Stimulated activated CD8-positive, alpha-beta memory T cell treated with anti-CD3 and anti-CD28 coated beads, Interleukin-4, amount 100 ng/mL, for 4 hours (primary cell): ENCODE measurements around the gene FSTL4.

Experiments
- DNase-seq, 2 donors: peaks; one replicate each; pipeline ENCODE4 v3.0.0-alpha.2; 2020; ENCODE audit warnings: low read depth in 2 of 2, low spot score in 1 of 2

The FSTL4 gene

DNA sequence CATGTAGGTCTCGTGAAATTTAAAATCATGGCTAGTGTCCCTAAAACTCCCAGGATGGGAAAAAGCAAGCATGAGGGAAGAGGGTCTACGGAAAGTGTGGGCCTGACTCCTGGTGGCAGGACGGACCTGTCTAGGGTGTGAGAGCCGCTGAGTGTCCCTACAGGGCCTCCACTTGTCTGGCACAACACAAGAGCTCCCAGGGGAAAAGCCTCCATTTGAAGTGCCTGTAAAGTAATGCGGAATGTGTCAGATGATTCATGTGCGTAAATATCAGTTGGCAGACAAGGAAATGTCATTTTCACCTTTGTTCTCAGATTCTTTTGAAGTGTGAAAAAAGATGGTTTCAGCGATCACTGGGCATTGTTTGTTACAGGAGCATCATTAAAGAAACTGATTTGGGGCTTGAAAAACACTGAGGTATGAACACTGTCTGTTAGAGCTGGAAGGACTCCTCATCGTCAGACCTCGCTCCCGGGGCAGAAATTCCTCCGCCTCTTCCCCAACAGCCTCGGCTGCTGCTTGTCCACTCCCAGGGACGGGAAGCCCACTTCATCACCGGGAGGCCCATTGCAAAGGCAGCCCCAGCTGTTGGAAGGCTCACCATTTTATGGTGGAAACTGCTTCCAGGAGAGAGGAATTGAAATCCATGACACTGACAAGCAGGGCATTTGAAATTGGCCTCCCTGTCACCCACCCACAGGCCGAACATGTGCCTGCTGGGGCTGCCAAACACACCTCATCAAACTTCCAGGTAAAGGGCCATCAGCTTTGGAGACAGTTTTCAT is 240.8 kb downstream of the FSTL4 start:
- no peak for DNase-seq

DNA sequence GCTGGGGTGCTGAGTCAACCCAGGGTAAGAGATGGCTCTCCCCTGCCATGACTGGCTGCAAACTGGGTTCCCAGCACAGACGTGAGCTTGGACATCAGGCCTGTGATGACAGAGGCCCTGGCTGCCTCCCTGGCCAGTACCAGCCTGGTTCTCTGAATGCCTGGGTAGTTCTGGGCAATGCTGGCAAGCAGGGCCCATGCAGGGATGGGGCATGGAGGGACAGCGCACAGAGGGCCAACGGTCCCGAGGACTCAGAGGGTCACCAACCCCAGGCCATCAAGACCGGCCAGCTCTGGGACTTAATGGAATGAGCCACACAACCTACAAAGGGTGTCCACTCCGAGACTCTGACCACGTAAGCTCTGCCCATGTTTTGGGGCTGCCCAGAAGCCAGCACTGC is 241.4 kb downstream of the FSTL4 start:
- no peak for DNase-seq

DNA sequence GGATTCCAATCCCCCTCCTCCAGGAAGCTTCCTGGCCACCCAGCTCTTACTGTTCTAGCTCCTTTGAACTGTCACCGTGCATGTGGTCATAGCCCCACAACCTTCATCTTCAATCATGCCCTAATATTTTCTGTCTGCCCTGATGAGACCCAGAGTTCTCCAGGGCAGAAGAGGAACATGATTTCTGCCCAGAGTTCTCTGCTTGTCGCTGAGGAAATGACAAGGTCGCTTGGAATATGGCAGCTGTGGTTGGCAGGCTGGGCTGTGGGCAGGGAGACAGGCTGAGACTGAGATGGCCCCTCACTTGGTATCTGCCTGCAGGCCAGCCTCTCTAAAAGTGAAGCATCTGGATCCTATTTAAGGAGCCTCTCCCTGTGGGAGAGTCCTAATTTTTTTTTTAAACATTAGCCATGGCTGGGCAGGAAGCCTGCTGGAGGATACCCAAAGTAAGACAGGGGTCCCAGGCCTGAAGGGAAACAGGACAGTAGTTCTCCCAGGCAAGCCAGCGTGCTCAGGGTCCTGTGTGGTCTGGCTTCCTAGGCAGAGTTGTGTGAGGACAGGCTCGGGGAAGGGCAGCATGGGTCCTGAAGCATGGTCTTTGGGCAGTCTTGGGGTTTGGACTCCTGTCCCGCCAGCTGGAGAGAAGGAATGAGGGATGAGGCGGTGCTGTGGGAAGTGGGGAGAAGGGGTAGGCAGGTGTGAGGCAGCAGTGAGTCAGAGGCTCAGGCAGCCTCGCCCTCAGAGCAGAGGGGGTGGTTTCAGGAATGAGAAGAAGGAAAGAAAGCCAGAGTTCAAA is 242.1 kb downstream of the FSTL4 start:
- DNase-seq = no peak

DNA sequence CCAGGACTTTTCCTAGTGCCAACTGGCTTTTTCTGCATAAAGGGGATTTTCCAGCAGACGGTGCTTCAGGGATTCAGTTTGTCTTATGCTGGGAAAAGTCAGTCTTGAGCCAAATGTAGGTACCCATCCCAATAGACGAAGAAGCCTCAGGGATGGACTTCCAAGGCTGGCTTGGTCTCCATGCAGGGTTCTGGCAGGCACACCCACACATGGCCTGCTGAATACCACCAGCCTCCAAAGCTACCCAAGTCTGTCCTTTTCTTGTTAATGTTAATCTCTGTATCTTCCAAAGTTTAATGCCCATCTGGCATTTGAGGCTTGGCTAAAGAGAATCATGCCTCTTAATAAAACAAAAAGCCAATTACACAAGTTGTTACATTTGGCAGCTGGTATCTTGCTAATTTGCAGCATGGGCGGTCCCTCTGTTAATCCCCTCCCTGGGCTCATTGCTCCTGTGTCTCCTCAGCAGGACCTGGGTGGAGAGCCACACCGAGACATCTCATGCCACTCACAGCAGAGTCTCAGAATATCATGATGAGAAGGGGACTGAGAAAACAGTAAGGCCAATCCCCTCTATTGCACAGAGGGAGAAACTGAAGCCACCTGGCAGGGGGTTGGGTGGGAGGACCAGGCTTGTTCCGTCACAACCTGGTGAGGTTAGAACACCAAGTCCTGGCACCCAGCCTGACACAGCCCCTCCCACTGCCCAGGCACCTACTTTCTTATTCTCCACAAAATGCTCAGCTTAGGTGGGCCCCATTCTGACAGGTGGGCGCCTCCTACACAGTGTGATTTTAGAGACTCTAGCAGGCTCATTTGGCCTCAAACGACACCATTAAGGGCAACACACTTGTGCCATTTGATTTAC is 243.2 kb downstream of the FSTL4 start:
- no peak for DNase-seq

DNA sequence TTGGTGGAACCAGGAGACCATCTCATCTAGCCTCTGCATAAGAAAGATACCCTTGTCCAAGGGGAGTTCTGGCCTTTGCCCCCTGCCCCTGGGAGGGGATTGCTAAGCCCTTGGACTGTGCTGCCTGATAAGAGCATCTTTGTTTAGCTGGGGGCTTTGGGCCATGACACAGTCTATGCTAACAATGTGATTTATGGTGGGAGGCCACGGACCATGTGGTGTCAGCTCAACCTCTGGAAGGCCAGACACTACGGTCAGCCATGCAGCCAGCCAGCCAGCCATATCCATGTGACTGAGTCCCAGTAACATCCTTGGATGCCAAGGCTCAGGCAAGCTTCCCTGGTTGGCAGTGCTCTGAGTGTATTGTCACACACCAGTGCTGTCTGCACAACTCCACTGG is 244.4 kb downstream of the FSTL4 start:
- DNase-seq = no peak

DNA sequence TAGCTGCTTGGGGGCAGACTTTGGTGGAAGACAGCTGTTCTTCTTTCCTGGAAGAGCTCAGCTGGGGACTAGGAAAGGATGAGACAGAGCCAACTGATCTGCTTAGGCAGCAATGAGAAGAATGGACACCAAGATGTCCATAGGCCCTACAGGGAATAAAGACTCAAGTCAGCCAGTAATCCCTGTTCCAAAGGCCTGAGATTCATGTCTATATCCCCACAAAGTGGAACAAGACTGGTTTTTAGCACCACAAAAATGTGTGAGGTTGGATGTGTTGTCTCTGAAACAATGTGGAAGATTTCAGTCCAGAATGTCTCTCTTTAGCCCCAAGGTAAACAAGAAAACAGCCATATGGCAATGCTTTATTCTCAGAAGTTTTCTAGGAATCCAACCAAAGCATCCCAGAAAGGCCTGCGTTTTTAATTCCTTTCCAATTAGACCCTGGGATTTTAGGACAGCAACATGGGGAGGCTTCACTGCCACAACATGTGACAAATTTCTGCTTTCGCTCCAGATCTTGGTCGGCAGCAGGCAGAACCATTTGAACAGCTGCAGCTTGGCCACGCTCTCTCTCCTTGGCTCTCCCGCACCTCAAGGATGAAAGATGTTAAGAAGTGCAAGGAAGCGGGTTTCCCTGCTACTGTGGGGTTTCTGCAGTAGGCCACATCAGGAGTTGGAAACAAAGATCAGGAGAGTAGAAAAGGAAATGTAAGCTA is 245.1 kb downstream of the FSTL4 start:
- no peak for DNase-seq

DNA sequence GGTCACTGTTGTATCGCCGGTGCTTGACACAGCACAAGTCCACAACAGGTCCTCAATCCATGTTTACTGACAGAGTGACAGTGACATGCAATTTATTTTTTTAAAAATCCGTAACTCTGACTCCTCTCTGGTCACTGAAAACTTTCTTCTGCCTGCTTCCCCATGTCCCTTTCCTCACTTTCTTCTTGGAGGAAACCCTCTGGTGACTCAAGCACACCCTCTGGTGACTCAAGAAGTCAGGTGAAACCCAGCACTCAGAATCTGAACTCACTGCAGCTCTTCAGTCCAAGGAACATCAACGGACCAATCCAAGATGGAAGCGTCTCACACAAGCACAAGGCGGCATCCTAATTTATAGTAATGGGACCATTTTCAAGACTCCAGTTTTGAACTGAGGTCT is 245.9 kb downstream of the FSTL4 start:
- no peak for DNase-seq

DNA sequence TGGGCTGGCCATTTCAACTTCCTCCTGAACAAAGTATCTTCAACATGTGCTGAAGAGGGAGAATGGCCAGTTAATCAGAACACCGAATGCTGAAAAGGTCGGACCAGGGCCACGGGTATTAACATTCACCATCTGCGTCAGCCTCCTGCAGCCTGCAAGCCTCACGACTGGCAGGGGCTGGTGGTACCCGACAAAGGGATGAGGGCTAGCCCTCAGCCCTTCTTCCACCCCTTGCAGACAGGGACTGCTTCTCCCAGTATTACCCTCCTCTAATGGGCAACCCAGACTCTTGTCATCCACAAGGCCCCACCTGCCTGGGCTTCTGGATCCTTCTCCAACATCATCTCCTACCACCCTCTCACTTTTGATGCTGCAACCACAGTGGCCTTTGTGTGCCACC is 246.6 kb downstream of the FSTL4 start:
- DNase-seq = no peak

DNA sequence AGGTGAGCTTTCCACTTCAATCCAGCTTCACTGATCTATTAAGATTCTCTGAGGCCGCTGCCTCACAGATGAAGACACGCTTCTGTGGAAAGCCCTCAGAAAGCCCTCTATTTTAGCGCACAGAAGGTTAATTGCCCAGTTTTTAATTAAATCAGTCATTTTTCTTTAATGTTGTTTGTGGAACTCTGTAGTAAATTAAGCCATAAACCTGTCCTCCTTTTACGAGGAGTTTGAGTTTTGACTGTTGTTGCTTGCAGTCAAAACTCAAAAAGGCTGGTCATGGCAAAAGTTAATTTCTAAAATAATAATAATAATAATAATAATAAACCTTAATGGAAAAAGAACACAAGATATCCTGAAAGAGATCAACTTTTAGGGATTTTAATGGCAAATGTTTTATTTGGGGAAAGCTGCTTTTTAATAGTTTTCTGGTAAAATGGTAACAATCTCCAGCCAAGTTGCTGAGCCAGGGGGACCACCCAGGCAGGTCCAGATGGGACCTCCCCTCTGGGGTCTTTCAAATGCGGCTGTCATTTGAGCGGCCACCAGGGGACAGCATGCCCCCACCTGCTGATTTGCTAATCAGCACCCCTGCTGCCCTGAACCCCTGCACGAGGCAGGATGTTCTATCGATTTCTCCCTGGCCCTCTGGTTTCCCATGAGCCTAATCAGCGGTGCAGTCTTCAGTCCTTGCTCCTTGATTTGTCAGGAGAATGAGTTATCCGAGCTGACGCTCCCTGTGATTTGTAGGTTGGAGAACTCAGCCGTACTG is 247.2 kb downstream of the FSTL4 start:
- no peak for DNase-seq

DNA sequence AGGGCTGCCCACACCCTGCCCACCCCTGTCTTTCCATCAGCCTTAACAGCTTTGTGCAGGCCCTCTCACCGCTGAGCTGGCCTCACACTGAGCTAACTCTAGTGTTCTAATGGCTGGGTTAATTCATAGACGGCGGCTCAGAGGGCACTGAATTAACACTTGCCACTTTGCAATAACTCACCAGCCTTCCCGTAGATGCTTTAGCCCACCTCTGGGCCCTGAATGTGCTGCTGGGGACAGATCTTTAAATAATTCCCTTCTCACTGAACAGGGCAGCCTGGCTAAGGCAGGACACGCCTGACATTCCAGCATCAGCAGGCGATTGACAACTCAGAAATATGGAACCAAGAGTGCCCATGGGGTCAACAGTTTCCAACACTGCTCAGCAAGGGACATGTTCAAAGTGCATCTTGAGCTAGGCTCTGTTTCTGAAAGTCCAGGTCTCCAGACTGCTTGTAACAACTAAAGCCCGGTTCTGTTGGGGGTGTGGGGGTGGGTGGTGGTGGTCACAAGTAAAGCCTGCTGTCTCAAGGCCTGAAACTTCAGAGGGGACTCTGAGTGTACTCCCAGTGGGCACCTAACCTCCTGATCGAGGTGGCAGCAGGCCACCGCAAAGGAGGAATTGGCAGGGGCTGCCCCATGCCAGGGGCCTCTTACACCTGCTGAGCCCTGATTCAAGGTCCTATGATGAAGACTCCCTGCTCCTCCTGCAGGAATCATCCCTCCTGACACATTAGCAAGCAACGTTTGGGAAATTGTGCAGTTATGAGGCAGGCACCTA is 248.3 kb downstream of the FSTL4 start:
- DNase-seq = no peak

DNA sequence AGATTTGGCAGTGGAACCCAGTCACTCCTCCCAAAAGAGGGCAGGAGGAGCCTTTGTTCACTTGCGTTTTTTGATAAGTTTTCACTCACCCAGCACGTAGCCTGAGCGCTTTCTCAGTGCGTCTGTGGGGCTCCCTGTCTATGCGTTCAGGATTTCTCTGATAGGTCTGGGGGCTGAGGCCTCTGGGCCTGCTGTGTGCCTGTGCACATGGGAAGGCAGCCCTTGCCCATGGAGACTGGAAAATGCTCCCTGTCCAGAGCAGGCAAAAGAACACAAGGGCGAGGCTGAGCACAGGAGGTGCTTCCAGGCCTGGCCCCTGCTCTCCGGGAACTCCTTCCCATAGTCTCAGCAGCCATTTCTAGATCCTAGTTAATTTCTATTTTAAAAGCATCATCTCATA is 249.9 kb downstream of the FSTL4 start:
- DNase-seq = no peak

DNA sequence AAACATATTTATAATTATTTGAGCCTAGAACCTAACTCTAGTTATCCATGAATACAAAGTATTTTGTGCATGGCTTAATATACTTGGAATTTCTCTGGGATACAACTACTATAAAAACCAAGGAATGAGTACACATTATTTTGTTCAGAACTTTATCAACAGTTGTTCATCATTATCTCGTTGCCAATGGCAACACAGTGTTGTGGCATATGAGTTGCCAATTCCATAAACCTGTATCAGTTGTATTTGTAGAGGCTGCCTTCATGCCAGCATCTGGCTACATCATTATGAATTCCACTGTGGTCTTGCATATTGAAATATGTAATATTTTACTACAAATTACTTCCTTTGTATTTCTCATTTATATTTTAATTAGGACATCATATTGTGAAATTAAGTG is 250.4 kb downstream of the FSTL4 start:
- no peak for DNase-seq

DNA sequence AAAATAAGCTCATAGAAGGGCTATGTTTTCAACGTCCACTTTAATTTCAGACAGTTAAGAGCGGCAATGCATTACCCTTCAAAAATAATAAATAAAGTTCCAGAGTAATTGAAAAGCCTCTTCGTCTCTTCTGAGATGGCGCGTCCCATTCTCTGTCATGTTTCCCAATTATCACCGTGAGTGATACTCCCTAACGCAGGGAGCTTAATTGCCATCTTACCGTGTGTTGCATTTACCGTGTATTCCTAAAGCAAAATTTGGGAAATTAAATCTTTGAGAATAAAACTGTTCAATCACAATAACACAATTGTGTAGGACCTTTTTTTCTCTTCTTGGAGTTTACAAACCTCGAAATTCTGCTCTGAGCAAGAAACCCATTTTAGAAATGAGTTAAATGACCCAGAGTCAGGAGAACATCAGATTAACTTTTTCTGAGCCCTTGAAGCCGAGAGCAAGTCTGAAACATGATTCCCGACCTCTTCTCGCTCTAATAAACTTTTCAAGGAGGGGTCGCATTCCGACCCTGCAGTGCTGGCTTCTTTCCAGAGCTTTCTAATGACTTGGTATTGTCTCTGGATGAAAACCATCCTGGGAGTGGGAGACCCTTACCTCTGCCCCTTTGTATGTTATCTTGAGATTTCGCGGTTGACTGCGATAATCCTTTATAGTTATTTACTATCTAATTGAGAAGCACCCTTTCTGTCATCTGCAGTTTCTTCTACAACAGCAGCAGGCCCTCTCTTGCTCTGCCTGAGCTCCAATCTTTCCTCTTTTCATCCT is 251.5 kb downstream of the FSTL4 start:
- DNase-seq = no peak

DNA sequence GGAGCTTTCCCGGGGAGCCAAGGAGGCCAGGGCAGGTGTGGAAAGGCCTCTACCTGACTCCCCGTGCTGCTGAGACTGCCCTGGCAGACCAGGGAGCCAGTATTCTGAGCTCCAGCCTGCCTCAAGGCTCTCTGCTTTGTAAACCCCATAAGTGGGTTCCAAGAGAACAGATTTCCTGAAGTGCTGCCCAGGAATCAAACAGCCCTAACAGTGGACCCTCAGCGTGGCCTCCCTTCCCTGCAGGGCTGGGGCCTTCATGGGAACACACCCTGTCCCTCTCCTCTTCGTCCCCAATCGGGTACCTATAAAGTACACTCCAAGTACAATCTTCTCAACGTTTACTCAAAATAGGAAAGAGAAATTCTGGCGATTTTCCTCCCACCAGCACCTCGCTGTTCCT is 252.5 kb downstream of the FSTL4 start:
- DNase-seq = no peak

DNA sequence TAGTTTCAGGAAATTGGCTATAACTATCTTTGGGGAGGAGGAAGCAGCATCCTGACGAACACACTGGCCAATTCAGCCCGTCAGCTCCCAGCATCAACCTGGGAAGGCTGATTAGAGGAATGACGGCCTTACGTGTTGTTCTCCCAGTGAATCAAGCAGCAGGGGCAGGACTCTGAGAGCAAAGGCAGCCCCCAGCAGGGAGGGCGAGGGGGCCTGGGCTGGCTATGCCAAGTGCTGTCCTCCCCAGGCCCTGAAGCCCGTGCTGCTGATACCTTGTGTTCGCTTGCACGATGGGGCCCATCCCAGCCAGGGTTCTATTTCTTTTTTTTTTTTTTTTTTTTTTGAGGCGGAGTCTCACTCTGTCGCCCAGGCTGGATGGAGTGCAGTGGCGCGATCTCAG is 254.1 kb downstream of the FSTL4 start:
- no peak for DNase-seq

DNA sequence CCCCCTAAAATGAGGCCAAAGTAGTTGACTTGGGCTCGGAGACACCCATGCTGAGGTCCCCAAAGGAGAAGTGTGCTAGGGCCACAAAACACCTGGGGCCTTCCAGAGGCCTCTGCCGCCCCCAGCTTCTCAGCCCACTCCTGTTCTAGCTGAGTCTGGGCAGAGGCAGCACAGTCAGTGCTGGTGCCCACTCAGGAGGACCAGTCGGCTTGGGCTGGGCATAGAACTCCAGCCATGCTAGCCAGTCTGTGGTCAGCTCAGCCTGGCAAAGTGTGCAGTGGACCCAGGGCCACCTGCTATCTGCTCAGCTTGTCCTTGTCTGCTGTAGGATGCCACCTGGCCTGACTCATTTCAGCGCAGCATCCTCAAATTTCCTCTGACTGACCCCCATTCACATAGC is 254.6 kb downstream of the FSTL4 start:
- no peak for DNase-seq

DNA sequence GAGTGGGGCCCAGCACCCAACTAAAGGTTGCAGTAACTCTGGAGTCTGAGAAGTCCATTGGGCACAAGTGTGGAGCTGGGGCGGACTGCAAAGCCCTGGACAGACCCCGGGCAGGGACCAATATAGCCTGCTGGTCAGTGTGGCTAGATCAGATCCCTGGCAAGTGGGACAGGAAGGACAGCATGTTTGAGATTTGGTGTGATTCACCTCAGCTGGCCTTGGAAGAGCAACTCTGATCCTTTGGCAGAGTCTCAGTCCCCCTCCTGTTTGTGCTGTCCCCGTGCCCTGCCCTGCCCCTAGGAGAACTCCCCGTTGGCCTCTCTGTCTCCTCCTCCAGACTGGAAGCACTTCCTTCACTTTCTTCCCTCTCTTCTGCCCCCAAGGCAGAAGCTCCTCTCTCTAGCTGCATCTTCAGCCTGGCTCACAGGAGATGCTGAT is 255.3 kb downstream of the FSTL4 start:
- no peak for DNase-seq

DNA sequence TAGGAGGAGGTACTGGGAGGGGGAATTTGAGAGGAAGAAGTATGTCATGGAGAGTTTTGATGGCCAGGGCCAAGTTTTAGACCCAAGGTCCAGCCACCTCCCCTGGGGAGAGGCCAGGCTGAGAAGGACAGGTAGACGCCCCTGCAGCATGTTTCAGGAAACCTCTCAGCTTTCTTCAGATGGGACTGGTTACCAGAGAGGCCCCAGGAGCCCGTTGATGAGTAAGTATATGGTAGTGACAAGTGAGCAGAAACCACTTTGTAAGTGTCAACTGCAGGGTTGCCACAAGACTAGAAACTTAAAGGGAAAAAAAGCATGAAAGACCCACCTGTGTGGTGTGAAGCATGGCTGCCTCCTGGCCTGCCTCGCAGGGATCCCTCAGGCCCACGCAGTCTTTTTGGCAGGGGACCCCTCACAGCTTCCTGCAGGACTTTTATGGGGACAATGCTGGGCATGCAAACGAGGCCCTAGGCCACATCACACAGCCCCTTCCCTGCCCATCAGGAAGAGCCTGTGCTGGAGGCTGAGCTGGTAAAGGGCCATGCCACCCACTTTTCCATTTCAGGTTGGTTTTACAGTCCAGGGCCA is 255.9 kb downstream of the FSTL4 start:
- DNase-seq = no peak
